Prostate gland (tissue), 2 donors: Measurements from ENCODE around the gene DHX34.

Source experiments
- POLR2A ChIP-seq: fragments of 450-650 bp; IDR thresholded peaks from one replicate; pipeline ENCODE4 v1.6.1; 2016; ENCODE audit warnings: antibody characterized with exemption, mild to moderate bottlenecking
- TF ChIP-seq, protein P1 (sequence below), 4 experiments: fragments of 200-600 bp in 2 of 4; fragments of 450-650 bp in 2 of 4; sonication (generic) in 2 of 4; IDR thresholded peaks; 1 replicate in 3 of 4; 2 replicates in 1 of 4; pipeline ENCODE4 v1.5.1; 2016 to 2019; ENCODE audit warnings: antibody characterized with exemption in 4 of 4, mild to moderate bottlenecking in 2 of 4, moderate library complexity in 2 of 4

DNA sequence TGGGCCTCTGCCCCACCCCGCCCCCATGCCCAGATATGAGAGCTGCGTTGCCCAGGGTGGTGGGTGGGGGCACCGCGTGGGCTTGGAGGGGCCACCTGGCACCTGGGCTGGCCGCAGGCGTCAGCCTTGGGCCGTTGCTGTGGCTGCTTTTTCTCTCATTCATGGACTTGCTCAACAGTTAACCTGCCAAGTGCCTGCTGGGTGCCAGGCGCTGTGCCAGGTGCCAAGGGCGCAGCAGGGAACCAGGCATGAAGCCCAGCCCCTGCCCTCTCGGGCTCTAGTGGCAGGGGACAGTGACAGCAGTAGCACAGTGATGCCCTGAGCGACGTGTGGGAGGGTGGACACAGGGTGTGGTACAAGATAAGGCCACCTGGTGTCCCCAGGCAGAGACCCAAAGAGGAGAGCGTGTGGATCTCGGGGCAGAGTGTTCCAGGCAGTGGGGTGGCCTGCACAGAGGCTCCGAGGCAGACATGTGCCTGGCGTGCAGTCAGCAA lies 28.1 kb downstream of the DHX34 start:
- TF ChIP-seq, protein P1, sequence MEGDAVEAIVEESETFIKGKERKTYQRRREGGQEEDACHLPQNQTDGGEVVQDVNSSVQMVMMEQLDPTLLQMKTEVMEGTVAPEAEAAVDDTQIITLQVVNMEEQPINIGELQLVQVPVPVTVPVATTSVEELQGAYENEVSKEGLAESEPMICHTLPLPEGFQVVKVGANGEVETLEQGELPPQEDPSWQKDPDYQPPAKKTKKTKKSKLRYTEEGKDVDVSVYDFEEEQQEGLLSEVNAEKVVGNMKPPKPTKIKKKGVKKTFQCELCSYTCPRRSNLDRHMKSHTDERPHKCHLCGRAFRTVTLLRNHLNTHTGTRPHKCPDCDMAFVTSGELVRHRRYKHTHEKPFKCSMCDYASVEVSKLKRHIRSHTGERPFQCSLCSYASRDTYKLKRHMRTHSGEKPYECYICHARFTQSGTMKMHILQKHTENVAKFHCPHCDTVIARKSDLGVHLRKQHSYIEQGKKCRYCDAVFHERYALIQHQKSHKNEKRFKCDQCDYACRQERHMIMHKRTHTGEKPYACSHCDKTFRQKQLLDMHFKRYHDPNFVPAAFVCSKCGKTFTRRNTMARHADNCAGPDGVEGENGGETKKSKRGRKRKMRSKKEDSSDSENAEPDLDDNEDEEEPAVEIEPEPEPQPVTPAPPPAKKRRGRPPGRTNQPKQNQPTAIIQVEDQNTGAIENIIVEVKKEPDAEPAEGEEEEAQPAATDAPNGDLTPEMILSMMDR (IDR thresholded peaks at IDR 0.05), result no peak
- TF ChIP-seq POLR2A, result no peak
